Measurements from ENCODE around the gene DUOXA2.
"Not testable (repeated sequence)": the region's sequence is repeated elsewhere in the genome, so short reads cannot be mapped to it uniquely, and the experiment has no call there.

The DUOXA2 gene
- 0 to 1.4 (median 0) reads per million in 17 experiments for total RNA-seq

DNA sequence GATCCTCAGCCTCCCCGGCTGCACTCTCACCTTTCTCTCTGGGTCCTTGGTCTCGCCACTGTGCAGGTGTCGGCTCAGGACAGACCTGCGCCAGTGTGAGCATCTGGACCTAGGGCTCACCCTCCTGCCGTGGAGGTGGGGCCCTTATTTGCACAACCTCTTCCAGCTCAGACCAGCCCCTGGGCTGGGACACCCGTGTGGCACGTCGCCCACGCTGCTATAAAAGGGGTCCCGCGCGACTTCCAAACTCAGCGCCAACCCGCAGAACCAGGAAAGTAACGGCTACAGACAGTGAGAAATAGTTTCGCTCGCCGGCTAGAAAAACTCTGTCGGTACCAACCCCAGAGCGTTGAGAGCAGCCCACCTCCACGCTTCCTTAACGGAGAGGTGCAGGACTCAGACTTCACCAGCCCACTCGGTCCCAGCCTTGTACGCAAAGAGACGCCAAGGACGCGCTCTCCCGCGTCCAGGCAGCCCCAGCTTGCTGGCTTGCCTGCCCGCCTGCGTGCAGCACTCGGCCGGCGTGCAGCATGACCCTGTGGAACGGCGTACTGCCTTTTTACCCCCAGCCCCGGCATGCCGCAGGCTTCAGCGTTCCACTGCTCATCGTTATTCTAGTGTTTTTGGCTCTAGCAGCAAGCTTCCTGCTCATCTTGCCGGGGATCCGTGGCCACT, at the start of gene DUOXA2, which contains the start of gene DUOX2:
TSS of gene DUOXA2 (plus strand) at position 251 of the 675 bp plus-strand sequence. CDS start at position 531, 280 bp downstream.
TSS of gene DUOX2 (minus strand) at position 97 of the 675 bp plus-strand sequence. CDS start 761 bp downstream, outside the sequence.
- no peak for DNase-seq

DNA sequence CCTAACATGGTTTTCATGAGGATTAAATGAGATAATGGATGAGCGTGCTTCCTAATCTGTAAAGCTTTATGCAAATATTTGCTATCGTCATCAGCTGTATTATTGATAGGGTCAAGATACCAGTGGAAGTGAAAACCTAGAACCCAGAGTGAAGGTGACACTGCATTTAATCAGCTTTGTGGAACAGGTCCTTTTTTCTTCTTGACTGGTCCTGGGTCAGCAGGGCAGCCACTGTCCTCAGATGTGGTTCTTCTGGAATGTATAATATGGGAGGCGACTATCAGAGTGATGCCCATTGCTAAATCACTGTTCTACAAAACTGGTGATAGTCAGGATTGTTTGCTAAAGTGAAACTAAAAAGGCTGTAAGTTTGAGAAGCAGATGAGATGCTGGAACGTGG, 49.7 kb upstream of the DUOXA2 start:
- no peak for DNase-seq

DNA sequence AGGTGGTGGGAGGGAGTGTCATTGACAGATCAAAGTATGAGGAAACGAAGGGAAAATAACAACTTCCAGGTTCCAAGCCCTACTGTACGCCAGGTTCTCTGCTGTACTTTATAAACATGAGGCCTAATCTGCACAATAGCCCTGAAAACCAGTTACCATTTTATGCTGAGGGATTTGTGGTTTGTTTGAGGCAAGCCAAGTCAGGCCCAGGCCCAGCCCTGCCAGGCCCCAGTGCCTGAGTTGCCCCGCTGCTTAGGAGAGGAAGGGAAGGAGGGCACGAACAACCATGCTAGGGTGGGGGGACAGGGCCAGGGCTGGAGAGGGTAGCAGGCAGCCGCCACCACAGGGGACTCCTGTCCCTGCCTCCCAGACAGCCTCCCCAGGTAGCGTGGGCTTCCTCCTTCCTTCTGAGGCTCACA, 44.2 kb upstream of the DUOXA2 start:
- peak in 1 of 4 experiments; percentile 16 for DNase-seq

DNA sequence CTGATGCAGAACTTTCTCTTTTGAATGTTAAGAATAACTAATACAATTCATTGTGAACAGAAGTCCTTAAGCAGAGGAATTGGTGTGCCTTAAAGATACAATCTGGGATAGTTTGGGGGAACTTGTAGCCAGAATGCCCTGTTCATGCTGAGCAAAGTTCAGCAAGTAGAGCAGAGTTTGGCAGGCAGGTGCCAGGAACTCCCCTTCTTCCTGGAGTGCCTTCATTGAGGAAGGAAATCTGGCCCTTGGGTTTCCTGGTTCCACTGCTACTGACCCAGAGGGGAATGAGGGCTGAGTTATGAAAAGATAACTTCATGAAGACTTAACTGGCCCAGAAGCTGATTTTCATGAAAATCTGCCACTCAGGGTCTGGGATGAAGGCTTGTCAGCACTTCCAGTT, 40.5 kb upstream of the DUOXA2 start:
- DNase-seq, result not testable (repeated sequence)

DNA sequence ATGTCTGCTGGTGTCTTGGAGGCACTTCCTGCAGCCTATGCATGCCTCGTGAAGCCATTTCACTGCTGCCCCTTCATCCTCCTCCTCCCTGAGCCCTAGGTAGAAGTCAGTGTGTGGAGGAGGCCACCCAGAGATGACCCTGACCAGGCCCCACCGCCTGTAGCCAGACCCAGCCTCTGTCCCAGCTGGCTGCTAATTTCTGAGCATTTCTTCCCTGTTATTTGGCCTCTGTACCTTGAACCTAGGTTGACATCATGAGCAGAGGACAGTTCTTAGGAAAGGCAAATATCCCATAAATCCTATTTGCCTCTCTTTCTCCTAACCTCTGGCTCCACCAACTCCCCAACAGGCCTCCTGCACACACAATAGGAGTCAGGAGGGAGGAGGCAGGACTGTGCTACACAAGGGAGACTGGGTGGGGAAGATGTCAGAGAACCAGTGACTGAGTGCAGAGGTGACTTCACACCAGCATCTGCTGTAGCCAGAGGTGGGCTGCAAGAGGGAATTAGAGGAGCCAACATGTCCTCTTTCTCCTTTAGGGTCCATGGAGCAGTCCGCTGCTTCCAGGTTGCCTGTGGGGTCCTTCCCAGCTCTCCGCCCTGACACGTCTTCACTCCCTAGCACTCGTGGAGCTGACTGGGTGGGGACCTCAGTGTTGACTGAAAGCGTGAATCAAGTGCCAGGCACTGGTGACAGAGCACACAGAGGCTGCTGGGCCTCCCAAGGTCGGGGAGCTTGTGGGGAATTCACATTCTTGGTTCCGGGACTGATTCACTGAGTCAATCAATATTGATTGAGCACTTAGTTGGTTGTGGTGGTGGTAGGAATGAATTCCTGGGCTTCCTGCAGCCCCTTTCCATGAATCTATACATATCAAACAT, 38.4 kb upstream of the DUOXA2 start:
- not testable (repeated sequence) for DNase-seq

DNA sequence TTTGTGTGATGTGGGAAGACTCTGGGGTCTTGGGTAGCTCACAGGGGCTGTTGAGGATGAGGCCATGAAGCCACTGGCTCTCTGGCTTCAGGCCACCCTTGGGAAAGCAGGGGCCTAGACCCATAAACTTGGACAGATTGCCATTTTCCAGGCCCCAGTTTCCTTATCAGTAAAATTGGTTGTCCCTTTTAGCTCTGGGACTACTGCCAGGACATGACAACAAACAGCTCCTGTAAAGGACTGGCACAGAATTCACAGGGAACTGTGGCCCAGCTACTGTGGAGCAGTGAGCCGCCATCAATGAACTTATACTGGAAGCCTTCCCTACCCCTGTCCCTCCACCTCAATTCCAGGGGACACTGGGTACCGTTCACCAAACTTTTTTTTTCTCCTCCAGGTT, 36.7 kb upstream of the DUOXA2 start:
- not testable (repeated sequence) for DNase-seq

DNA sequence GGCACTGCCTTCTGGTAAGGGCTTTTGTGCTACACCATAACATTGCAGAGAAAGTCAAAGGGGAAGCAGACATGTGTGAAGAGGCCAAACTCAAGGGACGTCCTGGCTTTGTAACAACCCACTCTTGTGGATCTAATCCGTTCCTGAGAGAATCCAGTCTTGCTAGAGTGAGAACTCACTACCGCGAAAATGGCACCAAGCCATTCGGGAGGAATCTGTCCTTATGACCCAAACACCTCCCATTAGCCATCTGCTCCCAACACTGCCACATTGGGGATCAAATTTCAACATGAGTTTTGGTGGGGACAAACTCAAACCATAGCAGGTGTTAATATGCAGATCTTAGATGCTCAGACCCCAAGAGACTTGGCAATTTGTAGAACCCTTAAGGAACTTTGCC, 34.9 kb upstream of the DUOXA2 start:
- DNase-seq, result not testable (repeated sequence)

DNA sequence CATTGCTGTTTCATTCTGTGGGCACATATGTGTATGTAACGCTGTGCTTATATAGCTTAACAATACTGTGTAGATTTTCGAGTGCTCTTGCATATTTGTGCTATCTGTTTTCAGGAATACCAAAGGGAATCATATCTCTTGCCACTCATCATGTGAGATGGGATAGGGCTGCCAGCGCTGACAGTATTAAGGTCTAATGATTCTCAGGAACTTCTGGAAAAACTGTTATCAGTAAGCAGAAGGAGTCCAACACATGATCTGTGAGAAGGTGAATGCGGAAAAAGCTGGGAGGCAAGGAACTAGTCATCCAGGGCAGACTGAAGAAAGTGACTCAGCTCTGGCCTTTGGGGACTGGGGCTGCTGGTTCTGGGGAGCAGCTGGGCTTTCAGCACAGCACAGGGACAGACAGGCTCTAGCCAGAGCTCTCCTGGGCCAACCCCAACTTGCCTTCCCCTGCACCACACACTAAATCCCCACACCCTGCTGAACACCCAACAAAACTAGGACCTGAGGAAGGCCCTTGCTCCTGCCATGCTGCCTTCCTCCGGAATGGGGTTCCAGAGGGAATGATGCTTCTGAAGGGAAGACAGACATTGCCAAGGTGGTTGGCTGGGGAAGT, 34.4 kb upstream of the DUOXA2 start:
- not testable (repeated sequence) for DNase-seq

DNA sequence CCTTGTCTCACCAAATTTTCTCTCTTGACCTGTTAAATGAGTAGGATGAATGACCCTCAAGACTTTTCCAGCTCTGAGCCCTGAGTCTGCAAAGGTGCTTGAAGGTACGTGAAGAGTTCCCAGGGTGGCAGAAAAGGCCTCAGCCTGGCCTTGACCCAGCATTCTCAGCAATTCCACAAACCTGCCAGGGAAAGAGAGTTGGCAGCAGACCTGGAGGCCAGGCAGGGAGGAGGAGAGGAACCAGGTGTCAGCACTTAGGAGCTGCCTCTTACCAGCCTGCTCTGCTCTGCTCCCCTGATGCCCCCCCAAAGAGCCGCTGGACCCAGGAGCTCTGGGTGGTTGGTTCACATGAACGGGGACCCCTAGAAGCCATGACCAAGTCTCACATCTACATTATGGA, 33.5 kb upstream of the DUOXA2 start:
- DNase-seq, result not testable (repeated sequence)

DNA sequence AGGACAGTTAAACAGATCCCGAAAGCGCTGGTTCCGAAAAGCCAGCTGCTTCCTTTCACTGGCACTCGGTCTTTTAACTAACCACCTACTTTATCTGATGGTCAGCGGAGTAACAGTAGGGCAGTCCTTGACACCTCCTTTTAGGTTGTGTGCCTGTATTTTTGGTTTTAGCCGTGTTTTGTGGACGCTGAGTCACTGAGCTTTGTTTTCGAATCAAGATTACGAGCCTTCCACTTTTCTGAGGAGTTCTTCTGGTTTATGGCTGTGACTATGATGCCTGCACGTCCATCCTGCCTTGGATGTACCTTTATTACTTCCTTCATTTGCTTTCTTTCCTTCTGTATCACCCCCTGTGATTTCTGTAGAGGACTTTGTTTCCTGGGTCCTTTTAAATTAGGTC, 31.7 kb upstream of the DUOXA2 start:
- not testable (repeated sequence) for DNase-seq

DNA sequence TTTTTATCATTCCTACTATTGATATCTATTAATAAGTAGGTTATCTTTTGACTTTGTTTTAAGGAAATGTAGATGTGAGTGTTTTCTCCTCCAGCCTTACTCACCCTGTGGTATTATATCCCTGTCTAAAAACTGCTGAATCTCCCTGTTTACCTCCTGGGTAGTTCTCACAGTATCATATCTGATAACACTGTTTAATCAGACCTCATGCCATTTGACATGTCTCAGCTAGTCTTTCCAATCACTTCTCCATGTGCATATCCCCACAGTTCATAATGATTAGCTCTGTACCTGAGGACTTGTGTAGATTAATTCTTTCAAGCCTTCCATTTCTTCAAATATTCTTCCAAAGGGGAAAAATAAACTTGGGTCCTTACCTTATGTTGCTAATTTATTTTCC, 30.9 kb upstream of the DUOXA2 start:
- DNase-seq, result no peak

DNA sequence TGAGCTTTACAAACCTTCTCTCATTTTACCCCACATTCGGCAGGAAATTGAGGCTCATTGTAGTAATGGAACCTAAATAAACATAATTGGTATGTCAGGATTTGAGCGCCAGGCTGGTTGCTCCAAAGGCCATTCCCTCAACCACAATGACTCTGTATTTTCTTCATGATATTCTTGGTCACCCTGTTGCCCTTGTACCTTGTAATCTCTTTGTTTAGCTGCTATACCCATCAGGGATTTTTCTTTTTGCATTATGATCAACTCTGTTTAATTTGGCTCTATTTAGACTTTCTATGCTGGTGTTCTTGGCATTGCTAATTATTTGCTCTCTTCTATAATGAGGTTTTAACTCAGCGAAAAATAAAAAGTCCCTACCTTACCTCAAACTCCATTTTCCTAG, 30.0 kb upstream of the DUOXA2 start:
- no peak for DNase-seq

DNA sequence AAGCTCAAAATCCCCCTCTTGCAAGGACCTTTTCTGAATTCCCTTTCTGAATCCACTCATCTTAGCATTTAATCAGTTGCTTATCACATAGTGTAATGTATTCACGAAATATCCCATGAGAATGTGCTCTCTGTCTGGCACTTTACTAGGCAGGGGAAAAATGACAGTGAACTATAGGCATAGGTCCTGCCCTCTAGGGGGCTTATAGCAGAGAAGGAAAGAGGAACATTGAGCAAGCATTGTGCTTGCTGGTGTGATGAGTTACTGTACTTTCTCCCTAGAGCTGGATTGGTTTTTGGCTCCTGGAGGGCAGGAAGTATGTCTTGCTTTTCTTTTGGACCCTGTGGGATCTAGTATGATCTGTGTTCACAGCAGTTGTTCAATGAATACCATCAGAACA, 26.6 kb upstream of the DUOXA2 start:
- peak in 1 of 4 experiments; percentile 22 for DNase-seq

DNA sequence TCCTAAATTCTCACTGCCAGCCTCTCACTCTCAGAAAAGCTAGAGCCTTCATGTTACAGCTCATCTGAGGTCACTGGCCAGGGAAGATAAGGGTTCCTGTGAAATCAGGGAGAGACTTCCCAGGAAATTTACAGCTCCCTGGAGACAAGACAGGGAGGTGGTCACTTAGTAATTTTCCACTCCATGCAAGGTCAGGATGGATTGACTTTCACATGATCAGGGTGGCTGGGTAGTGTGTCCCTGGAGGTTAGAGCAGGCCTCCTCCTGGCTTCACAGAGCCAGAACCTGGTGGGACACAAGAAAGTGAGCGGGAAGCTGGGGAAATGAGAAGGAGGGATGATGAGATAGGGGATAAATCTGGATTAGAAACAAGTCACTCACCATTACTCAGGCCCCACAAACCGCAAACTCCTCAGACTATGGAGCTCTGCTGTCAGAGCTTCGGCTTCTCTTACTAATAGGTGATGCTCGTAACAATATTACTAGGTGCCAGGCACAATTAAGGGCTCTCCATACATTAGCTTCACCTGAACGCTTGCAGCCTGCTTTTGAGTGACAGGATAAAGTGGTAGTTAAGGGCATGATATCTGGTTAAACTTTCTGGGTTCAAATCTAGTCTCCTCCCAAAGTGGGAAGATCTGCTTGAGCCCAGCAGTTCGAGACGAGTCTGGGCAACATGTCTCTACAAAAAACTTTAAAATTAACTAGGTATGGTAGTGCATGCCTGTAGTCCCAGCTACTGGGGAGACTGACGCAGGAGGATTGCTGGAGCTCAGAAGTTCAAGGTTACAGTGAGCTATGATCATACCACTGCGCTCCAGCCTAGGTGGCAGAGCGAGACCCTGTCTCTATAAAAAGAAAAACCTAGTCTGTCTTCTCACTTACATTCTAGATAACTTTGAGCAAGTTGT, 25.1 kb upstream of the DUOXA2 start:
- DNase-seq, result no peak

DNA sequence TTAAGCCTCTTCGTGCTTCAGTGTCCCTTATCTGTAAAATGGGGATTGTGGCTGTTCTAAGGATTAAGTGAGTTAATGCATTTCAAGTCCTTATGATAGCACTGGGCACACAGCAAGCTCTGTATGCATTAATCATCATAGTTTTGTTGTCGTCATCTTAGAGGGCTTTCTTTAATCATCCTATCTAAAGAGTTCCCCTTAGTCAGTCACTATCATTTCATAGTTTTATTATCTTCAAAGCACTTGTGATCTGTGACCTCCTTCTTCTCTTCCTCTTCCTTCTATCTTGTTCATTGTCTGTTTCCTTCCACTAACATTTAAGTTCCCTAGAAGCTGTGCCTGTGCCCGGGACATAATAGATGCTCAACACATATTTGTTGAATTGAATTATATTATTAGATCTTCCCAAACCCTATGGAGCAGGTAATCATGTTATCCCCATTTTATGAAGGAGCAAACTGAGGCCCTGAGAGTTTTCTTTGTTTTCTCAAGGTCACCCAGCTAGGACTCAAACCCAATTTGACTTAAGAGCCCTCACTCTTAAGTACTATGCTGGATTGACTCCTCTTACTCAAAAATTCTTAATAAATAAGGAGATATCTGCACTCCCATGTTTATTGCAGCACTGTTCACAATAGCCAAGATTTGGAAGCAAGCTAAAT, 24.3 kb upstream of the DUOXA2 start:
- DNase-seq, result no peak

DNA sequence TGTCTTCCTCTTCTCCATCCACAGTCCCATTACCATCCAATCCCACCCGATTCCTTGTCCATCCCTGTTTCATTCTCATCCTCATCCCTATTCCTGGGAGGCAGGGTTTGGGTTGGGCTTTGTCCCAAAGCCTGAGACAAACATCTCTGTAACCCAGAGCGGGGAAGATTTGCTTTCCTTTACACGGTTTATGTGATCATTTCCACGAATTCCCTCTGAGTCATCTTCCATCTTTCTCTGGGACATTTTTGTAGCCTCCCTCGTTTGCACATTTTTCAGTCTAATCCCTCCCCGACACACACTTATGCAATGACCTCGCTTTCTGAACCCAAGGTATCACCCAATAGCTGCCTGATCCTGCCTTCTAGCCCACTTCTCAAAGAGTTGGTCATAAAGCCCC, 23.0 kb upstream of the DUOXA2 start:
- no peak for DNase-seq

DNA sequence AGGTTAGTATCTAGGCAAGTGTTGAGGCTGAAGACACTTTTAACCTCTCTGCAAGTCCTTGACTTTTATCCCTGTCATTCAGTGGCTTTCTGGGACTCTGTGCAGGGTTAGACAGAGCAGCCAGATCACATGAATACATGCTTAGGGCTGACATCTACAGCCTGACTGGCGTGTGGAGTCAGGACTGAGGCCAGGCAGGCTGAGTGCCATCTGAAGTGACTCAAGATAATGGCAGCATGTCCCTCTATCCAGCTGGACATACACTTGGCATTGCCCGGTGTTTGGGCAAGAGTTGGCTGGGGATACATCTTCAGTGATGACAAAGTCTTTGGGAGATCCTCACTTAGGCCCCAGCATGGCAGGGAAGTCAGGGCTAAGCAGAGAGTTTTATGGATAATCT, 22.6 kb upstream of the DUOXA2 start:
- no peak for DNase-seq

DNA sequence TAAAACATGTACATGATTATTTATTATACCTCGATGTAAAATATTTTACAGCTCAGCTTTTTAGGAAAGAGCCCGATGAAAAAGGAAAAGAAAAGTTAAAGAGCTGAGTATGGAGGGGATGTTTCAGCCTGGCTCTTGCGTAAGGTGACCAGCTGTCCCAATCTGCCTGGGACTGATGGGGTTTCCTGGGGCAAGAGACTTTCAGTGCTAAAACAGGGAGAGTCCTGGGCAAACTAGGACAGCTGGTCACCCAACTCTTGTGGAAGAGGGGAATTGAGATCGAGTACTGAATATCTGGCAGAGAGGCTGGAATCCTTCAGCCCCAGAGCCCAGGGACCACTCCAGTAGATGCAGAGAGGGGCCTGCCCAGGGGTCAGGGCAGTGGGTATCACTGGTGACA, 21.1 kb upstream of the DUOXA2 start:
- no peak for DNase-seq

DNA sequence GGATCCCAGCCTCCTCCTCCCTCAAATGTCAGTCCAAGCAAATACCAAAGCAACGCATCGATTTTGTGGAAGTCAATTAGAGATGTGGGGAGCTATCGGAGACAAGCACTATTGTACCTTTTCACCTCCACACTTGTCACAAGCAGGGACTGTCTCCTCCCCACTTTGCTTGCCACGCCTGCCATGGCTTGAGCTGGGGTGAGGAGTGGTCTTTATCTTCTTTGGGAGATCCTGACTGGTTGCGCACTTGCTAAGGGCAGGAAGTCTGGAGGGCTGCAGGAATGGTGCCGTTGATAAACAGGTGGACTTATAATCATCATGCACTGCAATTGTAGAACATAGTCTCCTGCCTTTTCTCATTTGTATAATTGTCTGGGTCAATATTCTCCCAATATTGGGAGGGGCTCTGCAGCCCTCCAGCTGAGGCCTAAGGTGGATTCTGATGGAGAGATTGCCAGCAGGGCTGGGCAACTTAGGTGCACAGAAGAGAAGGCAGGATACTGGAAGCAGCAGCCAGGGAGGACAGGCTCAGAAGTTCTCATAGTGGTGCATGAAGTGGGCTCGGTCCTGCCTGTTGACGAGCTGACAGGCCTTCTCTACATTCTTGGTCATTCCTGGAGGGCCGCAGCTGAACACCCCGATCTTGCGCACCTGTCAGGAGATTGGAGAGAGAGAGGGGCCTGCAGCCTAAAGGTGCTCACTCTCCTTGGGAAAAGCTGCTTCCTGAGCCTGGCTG, 20.3 kb upstream of the DUOXA2 start:
- DNase-seq, result no peak

DNA sequence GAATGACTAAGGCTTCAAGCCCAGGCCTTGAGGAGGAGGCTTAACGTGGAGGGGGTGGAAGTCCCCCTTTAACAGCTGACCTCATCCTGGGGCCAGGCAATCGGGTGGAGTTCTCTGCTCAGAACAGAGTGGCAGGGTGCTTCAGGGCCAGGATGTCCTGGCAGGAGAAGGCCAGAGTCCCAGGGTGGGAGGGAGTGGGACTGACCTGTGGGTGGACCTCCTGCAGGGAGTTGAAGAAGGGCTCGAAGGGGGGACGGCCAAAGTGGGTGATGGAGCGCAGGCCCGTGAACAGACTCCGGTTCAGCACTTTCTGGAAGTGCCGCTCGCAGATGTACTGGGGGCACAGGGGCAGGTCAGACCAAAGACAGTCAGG, 19.8 kb upstream of the DUOXA2 start:
- no peak for DNase-seq

DNA sequence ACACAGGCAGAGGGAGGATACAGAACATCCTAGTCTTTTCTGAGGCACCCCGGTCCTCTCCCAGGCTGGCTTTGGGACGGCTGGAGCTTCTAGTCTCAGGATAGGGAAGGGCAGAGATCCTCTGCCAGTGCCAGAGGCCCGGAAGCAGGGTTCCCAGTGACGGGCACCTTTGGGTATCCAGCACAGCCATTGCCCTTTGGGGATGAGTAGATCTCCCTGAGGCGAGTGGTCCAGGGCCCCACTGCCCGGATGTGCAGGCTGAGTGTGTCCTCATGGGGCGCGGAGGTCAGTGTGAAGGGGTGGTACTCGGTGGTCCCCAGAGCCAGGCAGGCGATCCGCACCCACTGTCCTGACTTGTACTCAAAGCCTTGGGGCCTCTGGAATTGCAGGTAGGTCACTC, 18.5 kb upstream of the DUOXA2 start:
- DNase-seq, result no peak
